ENCODE results near the gene BNIPL.

BNIPL gene

GRCh38 chr1:151085953-151086559 is 49.7 kb downstream of the BNIPL start:
- no peaks in the 10 kb centered on the region for H3K36me3 ChIP-seq (replicated peaks)
- peaks cover 6% of the 10 kb centered on the region for H3K4me1 ChIP-seq
- in situ Hi-C loops (cut with MboI; ENCODE audit: low sequenced_read_pairs), result no loop called here
- DNase-seq (ENCODE audit: low spot score in 2 of 2), result no peak
- no peak overlapping the region for H3K4me3 ChIP-seq
- H3K27me3 ChIP-seq (ENCODE audit: low read depth), result no peaks in the 10 kb centered on the region
- no peaks in the 10 kb centered on the region for H3K9me3 ChIP-seq

Measured in HAP-1 (cell line).